NOMO-1 treated with DMSO at 0.1 percent for 48 hours (cell line): ENCODE measurements around the gene CDH12.
"Not testable (repeated sequence)": the region's sequence is repeated elsewhere in the genome, so short reads cannot be mapped to it uniquely, and the experiment has no call there.

ENCODE experiments used
- DNase-seq: peaks from one replicate; lab custom pipeline; 2025; ENCODE audit not compliant: unreplicated experiment; lab: John Stamatoyannopoulos, UW

Gene CDH12

GRCh38 chr5:22577006-22577405, 276.1 kb downstream of the CDH12 start:
- DNase-seq, result no peak

DNA sequence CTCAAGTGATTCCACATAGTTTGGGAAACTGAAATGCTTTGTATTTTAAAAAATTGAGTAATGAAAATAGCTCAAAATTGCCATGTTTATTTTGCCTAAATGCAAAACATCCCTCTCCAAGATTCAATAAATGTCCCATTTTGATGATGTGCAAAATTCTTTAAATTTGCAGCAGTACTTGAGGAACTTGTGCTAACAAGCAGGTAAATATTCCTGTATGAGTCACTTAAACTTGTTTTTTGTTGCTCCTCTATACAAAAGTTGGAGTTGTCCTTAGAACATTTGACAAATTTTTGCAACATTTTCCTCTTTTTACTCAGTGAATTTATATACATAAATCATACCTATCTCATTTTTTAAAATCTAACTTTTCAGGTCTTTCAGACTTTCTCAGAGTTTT, 280.2 kb downstream of the CDH12 start:
- no peak for DNase-seq

- DNase-seq, result no peak
Measured at GRCh38 chr5:22567983-22568382, 285.2 kb downstream of the CDH12 start.

DNA sequence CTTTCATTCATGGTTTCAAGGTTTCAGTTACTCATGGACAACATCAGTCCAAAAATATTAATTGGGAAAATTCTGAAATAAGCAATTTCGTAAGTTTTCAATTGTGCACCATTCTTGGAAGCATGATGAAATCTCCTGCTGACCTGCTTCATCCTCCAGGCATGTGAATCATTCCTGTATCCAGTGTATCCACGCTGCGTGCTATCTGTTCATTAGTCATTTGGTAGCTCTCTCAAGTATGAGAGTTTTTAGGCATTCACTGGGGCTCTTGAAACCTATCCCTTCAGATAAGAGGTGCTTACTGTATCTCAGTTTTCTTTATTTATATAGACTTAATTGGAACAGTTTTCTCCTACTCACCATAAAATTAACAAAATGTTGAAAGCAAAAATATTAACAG, 293.0 kb downstream of the CDH12 start:
- no peak for DNase-seq

DNA sequence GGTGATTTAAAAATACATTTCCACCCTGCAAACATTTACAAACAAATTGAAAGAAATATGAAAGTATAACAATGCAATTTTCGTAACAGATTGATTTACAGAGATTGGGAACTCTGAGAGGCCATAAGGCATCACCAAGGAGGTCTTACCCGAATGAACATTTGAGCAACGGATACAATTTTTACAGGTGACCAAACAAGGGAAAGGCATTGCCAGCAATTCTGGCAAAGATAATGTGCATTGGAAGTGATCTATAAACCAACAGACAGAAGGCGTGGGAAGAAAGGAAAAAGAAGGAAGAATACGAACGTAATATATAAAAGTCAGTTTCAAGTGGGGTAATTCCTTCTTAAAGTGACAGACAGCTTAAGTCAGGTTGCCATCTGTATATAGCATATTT, 295.9 kb downstream of the CDH12 start:
- DNase-seq, result no peak

- no peak for DNase-seq
Measured at GRCh38 chr5:22554475-22554874, 298.7 kb downstream of the CDH12 start.

DNA sequence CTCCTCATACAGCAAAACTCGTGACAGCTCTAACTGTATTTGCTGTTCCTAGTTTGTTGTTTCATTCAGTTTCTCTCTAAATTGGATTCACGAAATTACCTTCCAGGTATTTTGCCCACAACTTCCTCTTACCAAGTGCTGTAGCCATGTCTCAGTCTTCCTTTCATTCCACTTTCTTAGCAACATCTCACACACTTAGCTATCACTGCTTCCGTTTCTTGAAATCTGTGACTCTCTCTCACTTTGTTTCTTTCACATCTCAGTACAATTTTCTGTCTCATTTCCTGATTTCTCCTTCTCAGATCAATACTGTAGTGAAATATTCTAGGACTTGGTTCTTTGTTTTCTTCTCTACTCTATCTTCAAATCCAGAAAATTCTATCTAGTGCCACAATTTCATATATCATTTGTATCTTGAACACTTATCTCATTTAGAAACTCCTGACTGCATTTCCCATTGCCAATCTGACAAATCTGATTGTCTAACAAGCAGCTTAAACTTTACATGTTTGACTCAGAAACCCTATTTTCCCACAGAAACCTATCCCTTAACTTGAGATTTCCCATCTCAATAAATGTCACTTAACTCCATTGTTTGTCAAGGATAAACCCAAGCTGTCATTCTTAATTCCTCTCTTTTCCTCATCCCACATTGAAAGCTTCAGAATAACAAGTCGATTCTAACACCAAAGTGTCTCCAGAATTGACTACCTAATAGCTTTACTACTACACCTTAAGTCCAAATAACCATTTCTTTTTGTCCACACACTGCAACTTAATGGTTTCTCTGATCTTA, 303.1 kb downstream of the CDH12 start:
- DNase-seq, result no peak

DNA sequence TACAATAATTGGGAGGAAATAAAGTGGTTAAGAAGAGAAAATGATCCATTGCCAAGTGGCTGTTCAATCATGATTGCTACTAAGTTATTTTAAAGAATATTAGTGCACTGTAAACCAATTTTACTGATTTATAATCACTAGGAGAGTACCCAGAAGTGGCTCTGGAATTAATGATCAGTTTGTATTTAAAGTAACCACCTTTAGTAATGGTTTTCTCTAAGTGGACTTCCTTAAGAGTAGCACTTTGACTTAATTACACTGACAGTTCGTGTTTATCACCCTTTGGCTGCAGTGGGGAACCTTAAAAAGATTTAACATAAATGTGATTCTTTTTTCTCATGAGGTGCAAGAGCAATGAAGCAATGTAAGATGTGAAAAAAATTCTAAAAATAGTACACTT, 310.8 kb downstream of the CDH12 start:
- DNase-seq, result no peak

GRCh38 chr5:22541037-22541436, 312.1 kb downstream of the CDH12 start:
- no peak for DNase-seq

DNA sequence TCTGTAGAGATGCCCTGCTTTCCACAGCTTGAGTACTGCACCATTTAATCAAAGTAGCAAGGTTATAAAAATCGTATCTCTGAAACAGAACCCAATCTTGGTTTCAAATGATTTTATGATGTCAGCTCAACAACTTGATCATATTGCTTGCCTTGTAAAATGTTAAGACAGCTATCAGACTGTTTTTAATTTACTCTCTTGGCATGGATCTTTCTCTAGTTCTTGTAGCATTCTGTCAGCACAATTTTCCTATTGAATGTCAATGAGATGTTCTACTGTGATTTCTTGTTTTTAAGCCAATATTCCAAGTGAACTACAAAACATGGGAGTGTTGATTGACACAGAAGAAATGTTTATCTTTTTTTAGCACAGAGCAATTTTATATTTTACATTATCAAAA, 313.4 kb downstream of the CDH12 start:
- no peak for DNase-seq

DNA sequence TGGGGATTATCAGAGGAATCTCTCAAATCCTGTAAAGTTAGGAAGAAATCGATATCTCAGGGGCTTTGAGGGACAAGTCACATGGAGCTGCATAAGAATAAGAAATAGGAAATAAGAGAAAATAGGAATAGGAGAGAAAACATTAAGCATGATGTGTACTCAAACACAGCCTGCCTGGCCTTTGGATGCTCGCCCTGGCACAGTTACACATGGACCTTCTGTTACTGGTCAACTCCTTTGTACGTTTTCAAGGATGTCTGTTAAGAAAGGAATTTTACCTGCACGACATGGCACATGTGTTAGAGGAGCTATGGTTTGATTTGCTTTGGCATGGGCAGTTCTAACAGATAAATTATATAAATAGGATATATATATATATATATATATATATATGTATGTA, 321.2 kb downstream of the CDH12 start:
- DNase-seq, result no peak

GRCh38 chr5:22521521-22521920, 331.6 kb downstream of the CDH12 start:
- DNase-seq, result no peak

- not testable (repeated sequence) for DNase-seq
Measured at GRCh38 chr5:22516497-22516896, 336.6 kb downstream of the CDH12 start.

DNA sequence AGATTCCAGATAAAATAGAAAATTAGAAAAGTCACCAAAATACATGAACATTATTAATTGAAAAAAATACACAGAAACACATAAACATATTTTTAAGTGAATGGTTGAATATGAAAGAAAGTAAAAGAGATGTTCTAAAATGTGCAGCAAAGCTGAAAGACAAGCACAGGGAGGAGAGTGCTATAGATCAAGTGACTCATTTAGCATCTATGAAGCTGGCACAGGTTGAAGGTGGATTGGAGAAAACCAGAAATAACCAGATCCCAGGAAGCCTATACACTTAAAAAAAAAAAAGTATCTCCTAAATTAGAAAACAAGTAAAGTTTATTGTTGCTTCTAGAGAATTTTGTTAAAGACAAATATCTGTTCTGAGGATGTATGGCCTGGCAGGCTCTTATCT, 338.9 kb downstream of the CDH12 start:
- DNase-seq, result no peak

- DNase-seq, result no peak
Measured at GRCh38 chr5:22505891-22506290, 347.3 kb downstream of the CDH12 start.

GRCh38 chr5:22504411-22504810, 348.7 kb downstream of the CDH12 start:
- DNase-seq, result no peak

DNA sequence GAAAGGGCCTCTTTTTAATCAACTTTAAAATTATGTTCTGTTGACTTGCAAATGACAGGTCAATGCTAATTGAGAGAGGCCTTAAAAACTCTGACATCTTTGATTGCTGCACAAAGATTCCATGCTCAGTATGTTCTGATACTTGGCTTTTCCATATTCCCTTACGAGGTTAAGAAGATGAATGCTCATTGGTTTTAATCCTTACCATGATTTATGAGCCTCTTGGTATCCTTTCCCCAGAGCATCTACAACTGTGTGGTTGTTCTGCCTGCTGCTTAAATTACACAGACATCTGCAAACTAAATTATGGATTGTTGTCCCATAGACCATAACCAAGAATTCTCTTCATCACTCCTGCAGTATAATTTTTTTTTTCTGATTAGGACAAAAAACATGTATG, 352.6 kb downstream of the CDH12 start:
- no peak for DNase-seq

GRCh38 chr5:22496666-22497065, 356.5 kb downstream of the CDH12 start:
- DNase-seq, result no peak

- DNase-seq, result no peak
Measured at GRCh38 chr5:22495016-22495720, 358.0 kb downstream of the CDH12 start.

- no peak for DNase-seq
Measured at GRCh38 chr5:22488427-22488826, 364.7 kb downstream of the CDH12 start.

DNA sequence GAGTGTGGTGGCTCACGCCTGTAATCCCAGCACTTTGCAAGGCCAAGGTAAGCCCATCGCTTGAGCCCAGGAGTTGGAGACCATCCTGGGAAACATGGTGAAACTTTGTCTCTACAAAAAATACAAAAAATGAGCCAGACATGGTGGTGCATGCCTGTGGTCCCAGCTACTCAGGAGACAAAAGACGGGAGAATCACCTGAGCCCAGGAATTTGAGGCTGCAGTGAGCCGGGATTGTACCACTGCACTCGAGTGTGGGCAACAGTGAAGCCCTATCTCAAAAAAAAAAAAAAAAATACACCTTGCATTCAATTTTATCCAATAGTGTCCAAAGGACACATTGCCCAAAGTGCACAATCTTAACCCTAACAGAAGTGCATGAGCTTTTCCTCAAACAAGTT, 372.8 kb downstream of the CDH12 start:
- DNase-seq, result no peak

GRCh38 chr5:22473886-22474285, 379.3 kb downstream of the CDH12 start:
- DNase-seq, result peak; percentile 9

DNA sequence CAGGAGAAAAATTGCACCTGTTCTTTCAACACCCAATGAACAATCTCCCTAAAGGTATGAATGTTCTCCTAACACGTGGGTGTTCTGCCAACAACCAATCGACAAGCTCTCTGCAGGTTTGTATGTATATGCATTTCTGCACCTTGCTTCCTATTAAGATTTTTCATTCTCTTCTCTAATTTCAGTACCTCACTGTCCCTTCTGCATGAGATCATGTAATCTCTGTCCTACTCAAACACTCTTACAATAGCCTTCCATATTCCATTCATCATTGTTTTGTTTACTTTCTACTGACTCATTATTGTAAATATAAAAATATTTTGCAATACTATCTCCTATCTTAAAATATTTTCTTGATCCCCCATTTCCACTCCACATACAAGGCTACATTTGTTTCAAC, 382.0 kb downstream of the CDH12 start:
- no peak for DNase-seq
